ENCODE data around the gene FAM234B. TPM values are rescaled to one million over a fixed set of nuclear protein-coding genes. Genes with fewer than 3 reads are reported as not detected.
A peak's percentile ranks its signal among the peaks of the same experiment; 100 is the strongest.

The FAM234B gene
- total and polyA plus RNA-seq, 7 donors: 0.89 to 4.0 (median 2.1) TPM

GRCh38 chr12:13106666-13107065 is 62.5 kb downstream of the FAM234B start:
- Histone ChIP-seq H3K4me3 (no peak overlapping the region), H3K9me3 (no peaks in the 10 kb centered on the region), H3K36me3 (ENCODE audit: insufficient read depth in 1 of 2, low read depth in 1 of 2) (no peaks in the 10 kb centered on the region), H3K27me3 (ENCODE audit: insufficient read depth in 3 of 3, low read length in 2 of 3) (no peaks in the 10 kb centered on the region), H3K4me1 (peaks cover 2% of the 10 kb centered on the region), H3K27ac (no peak overlapping the region)
- ATAC-seq (no peak), DNase-seq (no peak)
- intact Hi-C loops (cut with DNase I): no loop called here
- WGBS, 3 donors: 95 to 100% (median 96%) methylated on average over 1 of the region's 1 CpG
- TF ChIP-seq, protein P1, sequence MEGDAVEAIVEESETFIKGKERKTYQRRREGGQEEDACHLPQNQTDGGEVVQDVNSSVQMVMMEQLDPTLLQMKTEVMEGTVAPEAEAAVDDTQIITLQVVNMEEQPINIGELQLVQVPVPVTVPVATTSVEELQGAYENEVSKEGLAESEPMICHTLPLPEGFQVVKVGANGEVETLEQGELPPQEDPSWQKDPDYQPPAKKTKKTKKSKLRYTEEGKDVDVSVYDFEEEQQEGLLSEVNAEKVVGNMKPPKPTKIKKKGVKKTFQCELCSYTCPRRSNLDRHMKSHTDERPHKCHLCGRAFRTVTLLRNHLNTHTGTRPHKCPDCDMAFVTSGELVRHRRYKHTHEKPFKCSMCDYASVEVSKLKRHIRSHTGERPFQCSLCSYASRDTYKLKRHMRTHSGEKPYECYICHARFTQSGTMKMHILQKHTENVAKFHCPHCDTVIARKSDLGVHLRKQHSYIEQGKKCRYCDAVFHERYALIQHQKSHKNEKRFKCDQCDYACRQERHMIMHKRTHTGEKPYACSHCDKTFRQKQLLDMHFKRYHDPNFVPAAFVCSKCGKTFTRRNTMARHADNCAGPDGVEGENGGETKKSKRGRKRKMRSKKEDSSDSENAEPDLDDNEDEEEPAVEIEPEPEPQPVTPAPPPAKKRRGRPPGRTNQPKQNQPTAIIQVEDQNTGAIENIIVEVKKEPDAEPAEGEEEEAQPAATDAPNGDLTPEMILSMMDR (IDR thresholded peaks at IDR 0.05): no peak

DNA sequence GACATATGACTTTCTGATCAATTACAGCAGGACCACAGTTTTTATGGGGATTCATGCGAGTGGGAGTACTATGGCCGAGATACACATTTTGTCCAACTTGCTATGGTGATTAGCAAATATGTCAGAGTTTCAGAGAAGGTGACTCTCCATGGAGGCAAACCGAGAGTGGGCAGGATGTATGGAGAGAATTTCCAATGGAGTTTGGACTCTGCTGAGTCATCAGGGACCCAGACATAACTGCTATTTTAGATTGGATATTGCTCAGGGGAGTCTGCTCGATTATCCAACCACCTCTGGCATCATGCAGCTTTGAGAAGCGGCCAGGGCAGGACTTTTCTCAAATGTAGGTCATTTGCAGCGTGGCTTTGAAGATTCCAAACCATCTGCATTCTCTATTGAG is 68.8 kb downstream of the FAM234B start:
- TF ChIP-seq, protein P1 (IDR thresholded peaks at IDR 0.05): no peak
- no peak overlapping the region for H3K27ac ChIP-seq
- WGBS, 3 donors: 81 to 90% (median 82%) methylated on average over 6 of the region's 6 CpGs
- intact Hi-C loops (cut with DNase I): no loop called here
- no peaks in the 10 kb centered on the region for H3K36me3 ChIP-seq (ENCODE audit: insufficient read depth in 1 of 2, low read depth in 1 of 2)
- DNase-seq (no peak), ATAC-seq (no peak)
- no peak overlapping the region for H3K4me3 ChIP-seq
- H3K27me3 ChIP-seq (ENCODE audit: insufficient read depth in 3 of 3, low read length in 2 of 3): peaks cover 0 to 2% (median 0%) of the 10 kb centered on the region in 3 donors
- H3K4me1 ChIP-seq: peaks cover 6% of the 10 kb centered on the region
- H3K9me3 ChIP-seq: no peaks in the 10 kb centered on the region

DNA sequence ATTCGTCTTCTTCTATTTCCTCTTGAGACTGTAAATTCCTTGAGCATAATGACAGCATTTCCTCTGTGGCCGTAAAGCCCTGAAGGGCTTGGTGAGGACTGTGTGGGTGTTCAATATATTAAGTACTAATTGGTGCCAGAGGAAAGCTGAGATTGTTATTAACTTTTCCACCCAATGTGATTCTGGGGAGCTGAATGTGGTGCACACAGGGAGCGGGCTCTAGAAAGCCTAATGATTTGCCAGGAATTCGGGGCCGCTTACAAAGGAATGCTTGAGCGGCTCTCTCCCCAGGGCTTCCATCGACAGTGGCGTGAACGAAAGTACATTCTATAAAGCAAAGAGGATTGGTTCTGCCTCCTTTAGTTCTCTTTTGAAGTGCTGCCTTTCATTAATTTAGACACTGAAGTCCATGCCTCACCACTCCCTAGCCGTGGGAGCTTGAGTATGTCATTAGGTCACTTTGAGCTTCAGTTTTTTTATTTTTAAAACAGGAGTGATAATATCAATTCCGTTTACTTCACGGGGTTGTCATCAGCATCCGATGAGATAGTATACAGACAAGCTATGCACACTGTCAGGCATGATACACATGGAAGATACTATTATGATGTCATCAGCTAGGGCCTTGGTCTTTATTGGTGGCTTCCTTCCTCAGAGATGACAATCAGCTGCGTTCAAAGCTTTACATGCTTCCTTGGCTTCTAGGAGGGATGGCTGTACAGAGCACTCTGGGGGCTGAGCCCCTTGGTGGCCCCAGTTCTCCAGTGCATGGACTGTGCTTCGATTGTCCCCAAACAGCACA is 70.3 kb downstream of the FAM234B start:
- ATAC-seq (no peak), DNase-seq (no peak)
- no peaks in the 10 kb centered on the region for H3K36me3 ChIP-seq (ENCODE audit: insufficient read depth in 1 of 2, low read depth in 1 of 2)
- TF ChIP-seq, protein P1 (IDR thresholded peaks at IDR 0.05): no peak
- no peak overlapping the region for H3K4me3 ChIP-seq
- no peaks in the 10 kb centered on the region for H3K9me3 ChIP-seq
- peaks cover 6% of the 10 kb centered on the region for H3K4me1 ChIP-seq
- no peak overlapping the region for H3K27ac ChIP-seq
- peaks cover 0 to 2% (median 0%) of the 10 kb centered on the region in 3 donors for H3K27me3 ChIP-seq (ENCODE audit: insufficient read depth in 3 of 3, low read length in 2 of 3)
- intact Hi-C loops (cut with DNase I): no loop called here
- 30 to 35% (median 33%) methylated on average over 15 of the region's 15 CpGs for WGBS, 3 donors

DNA sequence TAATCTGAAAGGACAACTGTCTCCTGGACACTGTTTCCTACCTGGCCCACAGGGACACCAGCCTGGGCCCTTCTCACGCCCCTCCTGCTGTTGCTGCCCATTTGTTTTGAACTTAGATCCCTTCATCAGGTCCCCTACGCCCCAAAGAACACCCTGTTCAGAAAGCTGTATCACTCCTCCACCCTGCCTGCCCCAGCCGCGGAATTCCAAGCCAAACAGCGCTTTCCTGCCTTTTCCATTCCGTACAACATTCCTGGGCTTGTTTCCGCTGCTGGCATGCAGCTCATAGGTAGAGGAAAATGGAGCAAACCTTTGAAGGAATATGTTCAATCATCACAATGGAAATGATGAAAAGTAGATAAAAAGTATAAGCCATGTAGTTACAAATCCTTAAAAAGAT is 72.1 kb downstream of the FAM234B start:
- ATAC-seq: peak in 1 of 4 donors; percentile 36
- TF ChIP-seq, protein P1 (IDR thresholded peaks at IDR 0.05): no peak

More for the DNA sequence above, 72.1 kb downstream of the FAM234B start:
- intact Hi-C loops (cut with DNase I): no loop called here
- Histone ChIP-seq H3K27me3 (ENCODE audit: insufficient read depth in 3 of 3, low read length in 2 of 3) (peaks cover 0 to 2% (median 0%) of the 10 kb centered on the region in 3 donors), H3K36me3 (ENCODE audit: insufficient read depth in 1 of 2, low read depth in 1 of 2) (no peaks in the 10 kb centered on the region), H3K4me1 (peaks cover 6% of the 10 kb centered on the region), H3K9me3 (no peaks in the 10 kb centered on the region), H3K4me3 (no peak overlapping the region), H3K27ac (no peak overlapping the region)
- 68 to 75% (median 68%) methylated on average over 7 of the region's 7 CpGs for WGBS, 3 donors
- DNase-seq: peak in 1 of 2 donors; percentile 32
